ENCODE measurements around the gene GARIN3.

DNA sequence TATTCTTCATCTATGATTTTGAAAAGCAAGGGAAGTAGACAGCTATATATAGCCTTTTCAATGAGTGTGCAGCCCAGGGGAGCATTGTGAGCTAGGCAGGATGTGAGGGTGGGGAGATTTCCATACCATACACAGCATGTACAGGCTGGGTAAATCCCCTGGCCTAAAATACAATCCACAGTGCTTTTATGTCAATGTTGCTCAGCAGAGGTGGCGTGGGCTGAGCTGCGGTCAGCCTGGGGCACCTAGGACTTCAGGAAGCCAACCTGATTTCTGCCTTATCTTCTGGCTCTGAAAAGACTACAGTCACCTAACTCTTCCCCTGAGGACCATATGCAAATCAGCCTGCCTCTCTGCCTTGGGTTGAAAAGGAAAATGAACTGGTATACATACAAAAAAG is 6.3 kb upstream of the GARIN3 start:
- TF ChIP-seq, protein P1, sequence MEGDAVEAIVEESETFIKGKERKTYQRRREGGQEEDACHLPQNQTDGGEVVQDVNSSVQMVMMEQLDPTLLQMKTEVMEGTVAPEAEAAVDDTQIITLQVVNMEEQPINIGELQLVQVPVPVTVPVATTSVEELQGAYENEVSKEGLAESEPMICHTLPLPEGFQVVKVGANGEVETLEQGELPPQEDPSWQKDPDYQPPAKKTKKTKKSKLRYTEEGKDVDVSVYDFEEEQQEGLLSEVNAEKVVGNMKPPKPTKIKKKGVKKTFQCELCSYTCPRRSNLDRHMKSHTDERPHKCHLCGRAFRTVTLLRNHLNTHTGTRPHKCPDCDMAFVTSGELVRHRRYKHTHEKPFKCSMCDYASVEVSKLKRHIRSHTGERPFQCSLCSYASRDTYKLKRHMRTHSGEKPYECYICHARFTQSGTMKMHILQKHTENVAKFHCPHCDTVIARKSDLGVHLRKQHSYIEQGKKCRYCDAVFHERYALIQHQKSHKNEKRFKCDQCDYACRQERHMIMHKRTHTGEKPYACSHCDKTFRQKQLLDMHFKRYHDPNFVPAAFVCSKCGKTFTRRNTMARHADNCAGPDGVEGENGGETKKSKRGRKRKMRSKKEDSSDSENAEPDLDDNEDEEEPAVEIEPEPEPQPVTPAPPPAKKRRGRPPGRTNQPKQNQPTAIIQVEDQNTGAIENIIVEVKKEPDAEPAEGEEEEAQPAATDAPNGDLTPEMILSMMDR (IDR thresholded peaks at IDR 0.05), result no peak
- no peak for TF ChIP-seq POLR2A (IDR thresholded peaks at IDR 0.05)
